GM18873 (cell line): ENCODE results near the gene PLPP2.
"Not testable (repeated sequence)": the region's sequence is repeated elsewhere in the genome, so short reads cannot be mapped to it uniquely, and the experiment has no call there.

Source experiments
- ATAC-seq: cut with Tn5 transposase; IDR thresholded peaks from one replicate; pipeline ENCODE4 v1.9.1; 2021; ENCODE audit warnings: mild to moderate bottlenecking, moderate library complexity, moderate number of reproducible peaks; ENCODE audit not compliant: unreplicated experiment, low FRiP score

Gene PLPP2

DNA sequence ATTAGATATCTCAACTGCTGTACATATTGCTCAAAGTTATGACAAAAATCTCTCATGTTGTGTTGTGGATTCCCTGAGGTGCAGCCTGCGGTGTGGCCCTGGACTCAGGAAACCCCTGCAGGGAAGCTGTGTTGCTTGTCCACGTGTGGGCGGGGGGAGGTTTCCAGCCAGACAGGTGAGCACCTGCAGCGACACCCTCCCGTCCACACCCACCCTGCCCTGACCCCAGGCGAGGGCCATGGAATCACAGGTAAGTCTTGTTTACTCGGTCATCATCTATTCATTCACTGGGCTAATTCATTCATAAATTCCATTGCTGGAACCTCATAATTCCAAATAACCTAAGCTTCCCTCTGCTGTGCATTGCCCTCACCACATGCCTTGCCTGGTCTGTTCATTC lies 14.1 kb downstream of the PLPP2 start:
- ATAC-seq, result no peak

DNA sequence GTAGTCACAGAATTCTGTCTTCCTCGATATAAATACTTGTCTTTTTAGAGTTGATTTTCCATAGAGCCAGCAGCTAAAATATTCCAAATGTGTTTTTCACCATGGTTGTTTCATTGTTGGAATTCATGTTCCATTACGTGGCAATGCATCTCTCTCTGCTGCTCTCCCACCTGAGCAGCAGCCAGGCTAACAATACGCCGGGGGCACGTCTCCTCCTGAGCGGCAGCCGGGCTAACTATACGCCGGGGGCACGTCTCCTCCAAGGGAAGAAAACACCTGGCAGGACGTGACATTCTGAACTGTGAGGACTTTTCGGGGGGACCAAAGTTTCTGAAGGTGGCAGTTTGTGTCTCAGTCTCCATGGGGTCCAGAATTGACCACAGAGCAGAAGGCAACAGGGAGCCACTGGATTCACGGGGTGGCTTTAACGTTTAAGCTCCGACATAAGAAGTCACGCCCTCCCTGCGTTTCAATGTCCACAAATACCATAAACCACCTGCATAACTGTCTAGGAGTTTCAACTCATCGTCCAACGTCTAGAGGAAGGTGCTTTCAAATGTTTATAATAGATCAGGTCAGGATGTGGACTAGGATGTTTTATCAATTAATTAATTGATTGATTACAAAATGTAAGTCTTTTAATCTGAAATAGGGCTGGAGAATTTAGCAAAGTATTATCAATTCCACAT lies 15.1 kb downstream of the PLPP2 start:
- no peak for ATAC-seq

DNA sequence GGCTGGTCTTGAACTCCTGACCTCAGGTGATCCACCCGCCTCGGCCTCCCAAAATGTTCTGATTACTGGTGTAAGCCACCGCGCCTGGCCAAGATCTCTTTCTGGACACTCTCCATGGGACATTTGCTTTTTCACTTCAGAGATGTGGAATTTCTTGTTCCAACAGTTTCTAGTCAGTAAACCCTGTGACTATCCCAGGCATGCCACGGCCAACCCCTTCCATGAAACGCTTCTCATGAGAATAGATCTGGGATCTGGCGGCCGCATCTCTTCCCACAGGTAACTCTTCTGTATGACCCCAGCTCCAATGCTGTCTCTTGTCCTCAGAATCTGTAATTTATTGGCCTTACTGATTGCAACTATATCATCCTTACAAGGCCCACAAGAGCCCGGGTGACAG lies 16.2 kb downstream of the PLPP2 start:
- ATAC-seq, result no peak

DNA sequence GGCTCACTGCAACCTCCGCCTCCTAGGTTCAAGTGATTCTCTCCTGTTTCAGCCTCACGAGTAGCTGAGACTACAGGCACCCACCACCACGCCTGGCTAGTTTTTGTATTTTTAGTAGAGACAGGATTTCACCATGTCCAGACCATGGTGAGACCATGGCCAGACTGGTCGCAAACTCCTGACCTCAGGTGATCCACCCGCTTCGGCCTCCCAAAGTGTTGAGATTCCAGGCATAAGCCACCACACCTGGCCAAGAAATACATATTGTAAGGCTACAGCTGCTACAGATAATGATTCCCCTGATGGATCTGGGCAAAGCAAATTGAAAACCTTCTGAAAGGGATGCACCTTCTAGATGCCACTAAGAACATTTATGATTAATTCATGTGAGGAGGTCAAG lies 17.8 kb downstream of the PLPP2 start:
- ATAC-seq, result no peak

- no peak for ATAC-seq
These were observed 19.3 kb downstream of the PLPP2 start for GRCh38 chr19:271856-272255.

DNA sequence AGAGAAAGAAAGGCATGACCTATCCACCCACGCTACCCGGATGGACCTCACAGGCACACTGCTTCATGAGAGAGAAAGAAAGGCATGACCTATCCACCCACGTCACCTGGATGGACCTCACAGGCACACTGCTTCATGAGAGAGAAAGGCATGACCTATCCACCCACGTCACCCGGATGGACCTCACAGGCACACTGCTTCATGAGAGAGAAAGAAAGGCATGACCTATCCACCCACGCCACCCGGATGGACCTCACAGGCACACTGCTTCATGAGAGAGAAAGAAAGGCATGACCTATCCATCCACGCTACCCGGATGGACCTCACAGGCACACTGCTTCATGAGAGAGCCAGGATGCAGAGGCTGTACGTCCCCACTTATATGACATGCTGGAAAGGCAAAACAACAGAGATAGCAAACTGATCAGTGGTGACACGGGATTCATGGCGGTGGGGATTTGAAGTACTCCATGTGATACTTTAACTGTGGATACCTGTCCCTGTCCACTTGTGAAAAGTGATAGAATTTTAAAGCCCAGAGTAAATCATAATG lies 20.4 kb downstream of the PLPP2 start:
- not testable (repeated sequence) for ATAC-seq

DNA sequence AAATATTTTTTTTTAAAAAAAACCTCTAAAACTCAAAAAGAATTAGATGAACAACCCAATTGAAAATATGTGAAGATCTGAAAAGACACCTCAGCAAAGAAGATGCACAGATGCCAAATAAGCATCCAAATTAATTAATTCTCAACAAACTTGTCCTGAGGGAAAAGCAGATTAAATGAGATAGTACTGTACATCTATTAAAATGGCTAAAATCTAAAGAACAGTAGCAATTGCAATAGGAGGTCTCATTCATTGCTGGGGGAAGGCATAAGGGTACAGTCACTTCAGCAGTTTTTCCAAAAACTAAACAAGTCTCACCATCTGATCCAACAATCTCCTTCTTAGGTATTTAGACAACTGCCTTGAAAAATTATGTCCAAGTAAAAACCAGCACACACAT lies 22.0 kb downstream of the PLPP2 start:
- ATAC-seq, result no peak

DNA sequence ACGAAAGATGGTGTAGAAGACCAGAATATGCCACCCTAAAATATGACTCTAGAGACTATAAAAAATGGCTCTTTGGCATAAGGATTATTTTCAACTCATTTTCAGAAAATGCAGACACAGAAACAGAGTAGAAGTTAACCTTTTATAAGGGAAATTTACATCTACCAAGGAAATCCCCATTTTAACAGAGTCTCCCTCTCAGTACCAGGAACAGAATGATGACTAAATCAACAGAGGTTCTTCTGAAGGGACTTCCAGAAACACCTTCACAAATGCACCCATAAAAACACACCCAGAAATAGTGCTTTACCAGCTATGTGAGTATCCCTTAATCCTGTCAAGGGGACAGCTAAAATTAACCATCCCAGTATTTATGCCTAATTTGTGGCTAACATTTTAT lies 29.1 kb downstream of the PLPP2 start:
- no peak for ATAC-seq

DNA sequence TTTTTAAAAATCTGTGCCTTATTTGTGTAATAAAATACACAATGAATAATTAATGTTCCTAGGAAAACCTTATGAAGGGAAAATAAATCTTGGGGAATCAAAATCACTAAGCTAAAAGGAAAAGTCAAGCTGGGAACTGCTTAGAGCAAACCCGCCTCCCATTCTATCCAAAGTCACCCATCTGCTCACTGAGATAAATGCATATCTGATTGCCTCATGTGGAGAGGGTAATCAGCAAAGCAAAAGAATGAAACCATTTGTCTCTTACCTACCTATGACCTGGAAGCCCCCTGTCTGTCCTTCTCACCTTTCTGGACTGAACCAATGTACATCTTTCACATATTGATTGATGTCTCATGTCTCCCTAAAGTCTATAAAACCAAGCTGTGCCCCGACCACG lies 34.4 kb downstream of the PLPP2 start:
- ATAC-seq, result not testable (repeated sequence)

DNA sequence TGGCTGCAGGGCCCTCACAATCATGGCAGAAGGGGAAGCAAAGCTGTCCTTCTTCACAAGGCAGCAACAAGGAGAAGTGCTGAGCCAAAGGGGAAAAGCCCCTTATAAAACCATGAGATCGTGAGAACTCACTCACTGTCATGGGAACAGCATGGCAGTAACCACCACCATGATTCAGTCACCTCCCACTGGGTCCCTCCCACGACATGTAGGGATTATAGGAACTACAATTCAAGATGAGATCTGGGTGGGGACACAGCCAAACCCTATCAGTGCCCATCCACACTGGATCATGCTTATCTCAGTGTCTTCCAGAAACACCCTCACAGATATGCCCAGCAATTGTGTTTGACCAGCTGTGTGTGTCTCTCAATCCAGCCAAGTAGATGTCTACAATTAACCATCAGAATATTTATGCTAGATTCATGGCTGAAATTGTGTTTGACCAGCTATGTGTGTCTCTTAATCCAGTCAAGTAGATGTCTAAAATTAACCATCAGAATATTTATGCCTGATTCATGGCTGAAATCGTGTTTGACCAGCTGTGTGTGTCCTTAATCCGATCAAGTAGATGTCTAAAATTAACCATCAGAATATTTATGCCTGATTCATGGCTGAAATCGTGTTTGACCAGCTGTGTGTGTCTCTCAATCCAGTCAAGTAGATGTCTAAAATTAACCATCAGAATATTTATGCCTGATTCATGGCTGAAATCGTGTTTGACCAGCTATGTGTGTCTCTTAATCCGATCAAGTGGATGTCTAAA lies 38.6 kb downstream of the PLPP2 start:
- ATAC-seq, result not testable (repeated sequence)

DNA sequence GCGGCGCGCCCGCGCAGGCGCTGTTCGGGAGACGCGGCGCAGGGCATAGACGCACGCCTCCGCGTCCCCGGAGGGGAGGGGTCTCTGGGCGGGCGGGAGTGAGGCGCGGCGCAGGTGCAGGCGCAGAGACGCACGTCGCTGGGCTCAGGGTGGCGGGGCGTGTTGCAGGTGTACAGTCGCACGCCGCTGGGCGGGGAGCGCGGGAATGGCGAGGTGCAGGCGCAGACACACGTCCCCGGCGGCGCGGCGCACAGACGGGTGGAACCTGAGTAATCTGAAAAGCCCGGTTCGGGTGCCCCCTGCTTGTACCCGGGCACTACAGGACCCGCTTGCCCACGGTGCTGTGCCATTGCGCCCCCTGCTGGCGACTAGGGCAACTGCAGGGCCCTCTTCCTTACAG lies 44.7 kb downstream of the PLPP2 start:
- ATAC-seq, result no peak

GRCh38 chr19:245900-246299 lies 45.3 kb downstream of the PLPP2 start:
- not testable (repeated sequence) for ATAC-seq

- ATAC-seq, result no peak
These were observed 45.7 kb downstream of the PLPP2 start for GRCh38 chr19:245457-245856.
